ENCODE measurements around the gene SYNM. TPM values are rescaled to one million over a fixed set of nuclear protein-coding genes. Genes with fewer than 3 reads are reported as not detected.

The SYNM gene
- total RNA-seq, 2 experiments from 2014 or later = 0.11 TPM

GRCh38 chr15:99131441-99132023, 26.7 kb downstream of the SYNM start:
- no peak for DNase-seq
- Mint-ChIP-seq H3K4me1 (ENCODE audit: low read depth) (no peaks in the 10 kb centered on the region), H3K36me3 (ENCODE audit: low read depth) (no peaks in the 10 kb centered on the region), H3K4me3 (no peak overlapping the region), H3K27me3 (no peaks in the 10 kb centered on the region), H3K9me3 (no peaks in the 10 kb centered on the region), H3K27ac (no peak overlapping the region)
- ChIA-PET POLR2A (no interaction called here), CTCF (no interaction called here)
- H3K4me1 ChIP-seq (ENCODE audit: insufficient read depth, low read length) = no peaks in the 10 kb centered on the region
- intact Hi-C loops (cut with DNase I, micrococcal nuclease) = no loop called here
- H3K27ac ChIP-seq (ENCODE audit: low read depth in 1 of 2, low read length in 2 of 2) = no peak overlapping the region
- no peaks in the 10 kb centered on the region for H3K27me3 ChIP-seq (ENCODE audit: control insufficient read depth in 1 of 2, insufficient read depth in 2 of 2, low read length in 2 of 2)
- no peak for TF ChIP-seq CTCF (IDR thresholded peaks at IDR 0.05)
- H3K4me3 ChIP-seq (ENCODE audit: low read length) = no peak overlapping the region
- H3K9me3 ChIP-seq (ENCODE audit: control insufficient read depth in 1 of 2, insufficient read depth in 1 of 2, low read length in 2 of 2) = no peaks in the 10 kb centered on the region
- no peaks in the 10 kb centered on the region for H3K36me3 ChIP-seq (ENCODE audit: insufficient read depth, low read length)
- no peak for ATAC-seq (ENCODE audit: poor library complexity)

GRCh38 chr15:99132122-99132521, 27.2 kb downstream of the SYNM start:
- Mint-ChIP-seq H3K4me3 (no peak overlapping the region), H3K27ac (no peak overlapping the region), H3K36me3 (ENCODE audit: low read depth) (no peaks in the 10 kb centered on the region), H3K4me1 (ENCODE audit: low read depth) (no peaks in the 10 kb centered on the region), H3K27me3 (no peaks in the 10 kb centered on the region), H3K9me3 (no peaks in the 10 kb centered on the region)
- ATAC-seq (ENCODE audit: poor library complexity) = no peak
- intact Hi-C loops (cut with DNase I, micrococcal nuclease) = no loop called here
- Histone ChIP-seq H3K27ac (ENCODE audit: low read depth in 1 of 2, low read length in 2 of 2) (no peak overlapping the region), H3K27me3 (ENCODE audit: control insufficient read depth in 1 of 2, insufficient read depth in 2 of 2, low read length in 2 of 2) (no peaks in the 10 kb centered on the region), H3K4me1 (ENCODE audit: insufficient read depth, low read length) (no peaks in the 10 kb centered on the region), H3K36me3 (ENCODE audit: insufficient read depth, low read length) (no peaks in the 10 kb centered on the region), H3K9me3 (ENCODE audit: control insufficient read depth in 1 of 2, insufficient read depth in 1 of 2, low read length in 2 of 2) (no peaks in the 10 kb centered on the region), H3K4me3 (ENCODE audit: low read length) (no peak overlapping the region)
- POLR2A ChIA-PET = no interaction called here
- no peak for TF ChIP-seq CTCF (IDR thresholded peaks at IDR 0.05)
- CTCF ChIA-PET = no interaction called here
- DNase-seq = no peak

GRCh38 chr15:99132634-99133287, 27.9 kb downstream of the SYNM start:
- Mint-ChIP-seq H3K4me1 (ENCODE audit: low read depth) (no peaks in the 10 kb centered on the region), H3K9me3 (no peaks in the 10 kb centered on the region), H3K27me3 (no peaks in the 10 kb centered on the region), H3K27ac (no peak overlapping the region), H3K36me3 (ENCODE audit: low read depth) (no peaks in the 10 kb centered on the region), H3K4me3 (no peak overlapping the region)
- CTCF ChIA-PET = no interaction called here
- Histone ChIP-seq H3K27ac (ENCODE audit: low read depth in 1 of 2, low read length in 2 of 2) (no peak overlapping the region), H3K27me3 (ENCODE audit: control insufficient read depth in 1 of 2, insufficient read depth in 2 of 2, low read length in 2 of 2) (no peaks in the 10 kb centered on the region), H3K4me3 (ENCODE audit: low read length) (no peak overlapping the region), H3K4me1 (ENCODE audit: insufficient read depth, low read length) (no peaks in the 10 kb centered on the region), H3K36me3 (ENCODE audit: insufficient read depth, low read length) (no peaks in the 10 kb centered on the region), H3K9me3 (ENCODE audit: control insufficient read depth in 1 of 2, insufficient read depth in 1 of 2, low read length in 2 of 2) (no peaks in the 10 kb centered on the region)
- TF ChIP-seq CTCF (IDR thresholded peaks at IDR 0.05) = no peak
- DNase-seq (no peak), ATAC-seq (ENCODE audit: poor library complexity) (no peak)
- intact Hi-C loops (cut with DNase I, micrococcal nuclease) = no loop called here
- POLR2A ChIA-PET = no interaction called here
